MM.1S (cell line): Measurements from ENCODE around the gene ERCC6L2.

Source experiments
- EZH2 ChIP-seq: fragments of 300-600 bp; sonication (generic); optimal IDR thresholded peaks from 2 replicates; pipeline ENCODE3; 2017; ENCODE audit warnings: low read depth, mild to moderate bottlenecking, antibody characterized with exemption, low read length, mixed read lengths
- TF ChIP-seq, protein P1 (sequence below): fragments of 300-600 bp; sonication (generic); IDR thresholded peaks from 2 replicates; pipeline ENCODE4 v1.5.1; 2016; ENCODE audit warnings: antibody characterized with exemption, low read length, mixed read lengths

- TF ChIP-seq, protein P1, sequence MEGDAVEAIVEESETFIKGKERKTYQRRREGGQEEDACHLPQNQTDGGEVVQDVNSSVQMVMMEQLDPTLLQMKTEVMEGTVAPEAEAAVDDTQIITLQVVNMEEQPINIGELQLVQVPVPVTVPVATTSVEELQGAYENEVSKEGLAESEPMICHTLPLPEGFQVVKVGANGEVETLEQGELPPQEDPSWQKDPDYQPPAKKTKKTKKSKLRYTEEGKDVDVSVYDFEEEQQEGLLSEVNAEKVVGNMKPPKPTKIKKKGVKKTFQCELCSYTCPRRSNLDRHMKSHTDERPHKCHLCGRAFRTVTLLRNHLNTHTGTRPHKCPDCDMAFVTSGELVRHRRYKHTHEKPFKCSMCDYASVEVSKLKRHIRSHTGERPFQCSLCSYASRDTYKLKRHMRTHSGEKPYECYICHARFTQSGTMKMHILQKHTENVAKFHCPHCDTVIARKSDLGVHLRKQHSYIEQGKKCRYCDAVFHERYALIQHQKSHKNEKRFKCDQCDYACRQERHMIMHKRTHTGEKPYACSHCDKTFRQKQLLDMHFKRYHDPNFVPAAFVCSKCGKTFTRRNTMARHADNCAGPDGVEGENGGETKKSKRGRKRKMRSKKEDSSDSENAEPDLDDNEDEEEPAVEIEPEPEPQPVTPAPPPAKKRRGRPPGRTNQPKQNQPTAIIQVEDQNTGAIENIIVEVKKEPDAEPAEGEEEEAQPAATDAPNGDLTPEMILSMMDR = no peak
- no peak for TF ChIP-seq EZH2
Observed at GRCh38 chr9:95880021-95880690, 4.7 kb downstream of the ERCC6L2 start.
